SW480 (cell line): ENCODE measurements around the gene IDE.

Experiments
- DNase-seq: peaks from one replicate; pipeline ENCODE4 v3.0.0-alpha.2; 2016; ENCODE audit warnings: low spot score

IDE gene

DNA sequence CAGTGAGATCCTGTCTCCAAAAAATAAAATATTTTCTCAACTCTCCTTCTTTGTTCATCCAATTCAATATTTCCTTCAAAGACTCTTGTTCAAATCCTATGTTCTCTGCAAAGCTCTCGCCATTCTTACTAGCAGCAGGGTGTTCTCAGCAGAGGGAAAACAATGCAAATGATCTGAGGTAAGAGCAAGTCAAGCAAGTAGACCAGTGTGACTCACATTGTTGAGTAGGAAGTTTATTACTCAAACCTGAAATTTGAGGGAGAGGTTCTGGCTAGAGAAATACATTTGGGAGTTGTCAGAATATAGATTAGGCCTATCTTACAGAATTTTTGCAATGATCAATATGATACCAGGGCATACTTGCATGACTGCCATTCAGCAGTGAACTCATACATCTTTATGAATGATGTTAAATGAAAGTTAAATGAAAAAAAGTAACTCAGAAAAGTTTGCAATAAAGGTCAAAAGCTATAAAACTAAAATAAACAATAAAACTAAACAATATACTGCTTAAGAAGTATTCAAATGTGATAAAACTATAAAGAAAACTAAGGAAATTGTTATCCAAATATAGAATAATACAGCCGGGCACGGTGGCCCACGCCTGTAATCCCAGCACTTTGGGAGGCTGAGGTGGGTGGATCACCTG is 5.8 kb downstream of the IDE start:
- no peak for DNase-seq

DNA sequence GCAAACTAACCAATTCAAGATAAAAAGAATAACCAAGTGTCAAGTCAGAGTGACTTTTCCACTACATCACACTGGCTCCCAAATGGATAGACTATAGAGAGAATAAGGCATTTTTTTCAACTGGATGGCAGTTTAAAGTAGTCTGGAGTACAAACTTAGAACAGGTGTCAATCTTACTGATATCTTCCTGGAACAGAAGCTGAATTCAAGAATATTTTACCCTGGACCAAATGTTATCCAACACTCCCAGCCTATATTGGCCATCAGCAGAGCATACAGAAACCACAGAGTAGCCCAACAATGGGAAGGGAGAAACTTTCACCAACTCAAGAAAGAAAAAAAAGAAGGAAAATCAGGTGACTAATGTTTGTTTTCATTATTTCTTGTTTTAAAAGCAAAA is 11.5 kb downstream of the IDE start:
- no peak for DNase-seq

DNA sequence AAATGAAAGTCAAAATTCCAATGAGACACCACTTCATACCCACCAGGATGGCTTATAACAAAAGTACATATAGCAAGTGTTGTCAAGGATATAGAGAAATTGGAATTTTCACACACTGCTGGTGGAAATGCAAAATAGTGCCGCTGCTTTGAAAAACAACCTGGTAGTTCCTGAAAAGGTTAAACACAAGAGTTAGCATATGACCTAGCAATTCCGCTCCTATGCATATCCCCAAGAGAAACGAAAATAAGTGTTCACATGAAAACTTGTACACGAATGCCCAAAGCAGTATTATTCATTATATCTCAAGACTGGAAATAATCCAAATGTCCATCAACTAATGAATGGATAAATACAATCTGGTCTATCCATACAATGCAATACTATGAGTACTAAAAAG is 14.8 kb downstream of the IDE start:
- no peak for DNase-seq

DNA sequence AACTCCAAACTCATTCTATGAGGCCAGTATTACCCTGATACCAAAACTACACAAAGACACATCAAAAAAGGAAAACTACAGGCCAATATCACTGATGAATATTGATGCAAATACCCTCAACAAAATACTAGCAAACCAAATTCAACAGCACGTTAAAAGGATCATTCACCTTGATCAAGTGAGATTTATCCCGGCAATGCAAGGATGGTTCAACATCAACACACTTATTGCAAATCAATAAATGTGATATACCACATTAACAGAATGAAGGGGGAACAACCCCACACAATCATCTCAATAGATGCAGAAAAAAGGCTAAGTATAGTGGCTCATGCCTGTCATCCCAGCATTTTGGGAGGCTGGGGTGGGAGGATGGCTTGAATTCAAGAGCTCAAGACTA is 19.9 kb downstream of the IDE start:
- no peak for DNase-seq

DNA sequence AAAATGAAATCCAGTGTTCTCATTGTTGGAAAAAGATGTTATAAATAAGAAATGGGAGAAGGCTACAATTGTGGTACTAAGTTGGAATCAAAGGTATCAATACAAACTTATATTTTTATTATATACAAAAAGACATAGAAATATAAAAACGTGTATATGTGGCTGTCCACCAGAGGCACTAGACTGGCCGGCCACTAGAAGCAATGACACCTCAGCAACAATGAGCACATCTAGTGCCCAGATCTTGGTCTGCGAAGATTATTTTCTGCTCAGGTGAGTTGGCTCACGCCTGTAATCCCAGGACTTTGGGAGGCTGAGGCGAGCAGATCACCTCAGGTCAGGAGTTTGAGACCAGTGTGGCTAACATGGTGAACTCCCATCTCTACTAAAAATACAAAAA is 21.6 kb downstream of the IDE start:
- no peak for DNase-seq

DNA sequence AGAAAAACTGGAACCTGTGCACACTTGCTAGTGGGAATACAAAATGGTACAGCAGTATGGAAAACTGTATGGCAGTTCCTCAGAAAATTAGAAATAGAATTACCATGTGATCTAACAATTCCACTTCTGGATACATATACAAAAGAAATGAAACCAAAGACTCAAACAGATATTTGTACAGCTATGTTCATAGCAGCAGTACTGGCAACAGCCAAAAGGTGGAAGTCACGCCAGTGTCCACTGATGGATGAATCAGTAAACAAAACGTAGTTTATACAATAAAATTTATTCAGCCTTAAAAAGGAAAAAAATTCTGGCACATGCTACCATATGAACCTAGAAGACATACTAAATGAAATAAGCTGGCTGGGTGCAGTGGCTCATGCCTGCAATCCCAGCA is 23.0 kb downstream of the IDE start:
- no peak for DNase-seq

DNA sequence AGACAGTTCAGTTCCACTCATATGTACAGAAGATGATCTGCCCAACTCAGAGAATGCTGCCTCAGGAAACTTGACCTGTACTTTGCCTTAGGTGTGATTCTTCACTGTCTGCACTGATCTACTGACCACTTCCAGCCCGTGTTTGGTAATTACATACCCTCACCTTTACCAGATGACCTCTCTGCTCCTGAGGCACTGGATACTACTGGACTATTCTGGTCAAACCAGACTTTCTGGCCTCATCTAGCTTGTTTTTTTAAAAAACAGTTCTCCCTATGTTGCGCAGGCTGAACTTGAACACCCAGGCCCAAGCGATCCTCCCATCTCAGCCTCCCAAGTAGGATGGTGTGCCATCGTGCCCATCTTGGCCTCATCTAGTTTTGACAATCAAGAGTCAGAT is 26.2 kb downstream of the IDE start:
- DNase-seq: no peak

DNA sequence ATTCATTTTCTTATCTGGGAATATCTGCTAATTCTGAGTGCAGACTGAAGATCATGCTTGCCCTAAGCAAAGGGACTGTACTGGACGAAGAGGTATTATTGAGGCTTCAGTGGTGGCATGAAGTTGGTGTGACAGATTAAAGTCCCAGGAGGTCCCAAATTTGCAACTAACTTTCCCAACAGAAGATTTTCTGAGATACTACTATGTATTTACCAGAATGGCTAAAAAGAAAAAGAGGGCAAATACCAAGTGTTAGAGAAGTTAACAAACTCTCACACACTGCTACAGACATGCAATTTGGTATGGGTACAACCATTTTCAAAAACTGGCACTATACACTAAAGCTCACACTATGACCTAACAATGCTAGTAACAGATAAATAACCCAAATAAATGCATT is 28.3 kb downstream of the IDE start:
- DNase-seq: no peak

DNA sequence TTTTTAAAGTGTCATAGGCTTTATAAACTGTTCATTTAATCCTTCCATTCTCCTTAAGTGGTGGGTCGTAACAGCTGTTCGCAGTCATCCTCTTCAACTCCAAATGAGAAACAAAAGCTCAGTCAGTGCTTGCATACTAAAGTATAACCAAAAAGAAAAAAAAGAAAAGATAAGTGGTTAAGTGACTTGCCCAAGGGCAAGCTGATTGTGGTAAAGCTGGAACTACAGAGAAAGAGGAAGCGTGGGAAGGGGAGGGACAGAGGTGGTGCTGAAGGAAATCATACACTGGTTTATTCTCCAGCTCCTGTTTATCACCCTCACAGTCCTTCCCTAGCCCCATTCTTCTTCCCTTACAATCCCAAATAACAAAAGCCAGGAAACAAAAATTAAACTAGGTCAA is 29.6 kb downstream of the IDE start:
- no peak for DNase-seq

DNA sequence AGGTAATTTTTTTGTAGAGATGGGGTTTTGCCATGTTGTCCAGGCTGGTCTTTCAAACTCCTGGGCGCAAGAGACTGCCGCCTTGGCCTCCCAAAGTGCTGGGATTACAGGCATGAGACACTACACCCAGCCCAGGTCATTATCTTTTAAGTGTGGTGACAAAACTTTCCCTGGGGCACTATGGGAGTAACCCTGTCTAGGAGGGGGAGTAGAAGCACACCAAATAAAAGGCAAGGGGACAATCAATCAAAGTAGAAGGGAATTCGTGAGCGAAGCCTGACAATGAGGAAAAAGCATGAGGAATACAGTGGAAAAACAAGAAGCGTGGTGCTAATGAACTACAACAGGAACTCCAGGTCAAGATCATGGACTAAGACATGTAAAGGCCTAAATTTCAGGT is 31.4 kb downstream of the IDE start:
- DNase-seq: no peak

DNA sequence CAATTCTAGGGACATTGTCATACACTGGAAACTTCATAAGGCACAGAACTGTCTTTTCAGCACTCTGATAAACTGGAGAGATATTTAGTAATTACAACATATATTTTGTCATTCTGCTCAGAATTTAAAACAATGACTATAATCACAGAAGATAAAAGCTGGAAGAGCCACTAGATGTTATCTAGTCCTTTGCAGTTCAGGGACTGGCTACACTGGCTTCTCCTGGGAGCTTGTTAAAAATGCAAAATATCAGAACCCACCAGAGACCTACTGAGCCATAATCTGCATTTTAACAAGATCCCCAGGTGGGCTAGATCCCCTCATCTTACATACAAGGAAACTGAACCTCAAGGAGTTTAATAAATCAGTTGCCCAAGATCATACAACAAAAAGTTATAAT is 32.3 kb downstream of the IDE start:
- DNase-seq: no peak

DNA sequence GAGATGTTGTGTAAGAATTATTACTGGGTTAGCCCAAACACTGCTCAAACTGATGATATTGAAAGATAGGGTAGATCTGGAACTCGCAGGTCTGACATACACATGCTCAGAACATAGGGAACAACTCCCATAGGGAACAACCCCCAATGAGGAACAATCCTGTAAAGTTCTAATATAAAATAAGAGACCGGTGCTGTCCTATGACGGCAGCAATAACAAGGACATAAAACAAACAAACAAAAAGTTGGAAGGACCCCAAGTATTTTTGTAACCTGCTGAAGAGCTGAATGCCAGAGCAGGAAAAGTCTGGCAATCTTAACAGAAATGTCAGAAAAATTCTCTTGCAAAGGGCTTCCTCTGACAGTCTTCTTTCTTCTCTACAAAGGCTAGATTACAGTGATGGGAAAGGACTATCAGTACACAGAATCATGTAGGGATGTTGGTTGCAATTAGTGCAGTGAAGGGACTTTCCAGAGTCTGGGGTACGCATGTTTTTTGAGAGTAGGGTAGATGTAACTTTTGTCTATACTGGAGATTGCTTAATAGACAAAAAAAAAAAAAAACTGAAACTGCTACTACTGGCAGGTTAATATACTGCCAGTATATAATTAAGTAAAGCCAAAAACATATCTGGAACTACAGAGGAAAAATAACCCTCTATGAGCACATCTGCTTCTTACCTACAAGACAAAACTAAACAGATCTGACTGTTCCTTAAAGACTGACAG is 35.5 kb downstream of the IDE start:
- no peak for DNase-seq

DNA sequence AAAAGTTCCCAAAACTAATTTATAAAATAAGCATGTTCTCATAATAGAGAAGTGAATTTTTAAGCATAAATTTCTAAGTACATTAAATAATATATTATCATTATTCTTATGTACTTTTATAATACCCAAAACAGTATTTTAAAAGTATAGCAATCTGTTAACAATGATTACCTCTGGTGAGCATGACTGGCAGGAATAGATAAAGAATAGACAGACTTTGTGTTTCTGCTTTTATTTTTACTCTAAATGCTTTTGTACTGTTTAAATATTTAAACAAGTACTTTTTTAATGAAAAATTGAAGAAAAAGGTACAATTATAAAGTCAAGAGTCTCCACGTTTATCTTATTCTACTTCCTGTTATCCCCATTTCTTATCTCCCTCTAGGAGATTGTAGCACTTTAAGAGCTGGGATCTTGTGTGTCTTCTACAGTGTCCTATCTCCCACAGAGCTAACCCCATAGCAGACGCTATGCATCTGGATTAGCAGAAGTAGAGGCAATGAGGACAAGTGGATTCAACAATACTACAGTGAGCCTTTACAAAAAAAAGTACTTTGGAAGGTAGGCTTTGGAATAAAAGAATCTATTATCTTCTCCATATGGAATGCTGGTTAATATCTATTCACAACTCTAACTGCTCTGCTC is 42.9 kb downstream of the IDE start:
- no peak for DNase-seq

DNA sequence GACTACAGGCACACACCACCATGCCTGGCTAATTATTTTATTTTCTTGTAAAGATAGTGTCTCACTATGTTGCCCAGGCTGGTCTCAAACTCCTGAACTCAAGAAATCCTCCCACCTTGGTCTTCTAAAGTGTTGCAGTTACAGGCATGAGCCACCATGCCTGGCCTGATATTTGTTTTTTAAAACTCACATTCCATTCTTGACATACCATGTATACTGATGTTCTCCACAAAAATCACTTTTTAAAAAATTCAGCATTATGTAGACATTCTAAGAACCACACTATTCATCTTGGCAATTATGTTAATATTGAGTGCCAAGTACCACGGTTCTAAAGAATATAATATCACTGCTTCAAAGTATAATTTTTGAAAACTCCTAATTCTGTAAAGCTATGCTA is 43.5 kb downstream of the IDE start:
- no peak for DNase-seq

DNA sequence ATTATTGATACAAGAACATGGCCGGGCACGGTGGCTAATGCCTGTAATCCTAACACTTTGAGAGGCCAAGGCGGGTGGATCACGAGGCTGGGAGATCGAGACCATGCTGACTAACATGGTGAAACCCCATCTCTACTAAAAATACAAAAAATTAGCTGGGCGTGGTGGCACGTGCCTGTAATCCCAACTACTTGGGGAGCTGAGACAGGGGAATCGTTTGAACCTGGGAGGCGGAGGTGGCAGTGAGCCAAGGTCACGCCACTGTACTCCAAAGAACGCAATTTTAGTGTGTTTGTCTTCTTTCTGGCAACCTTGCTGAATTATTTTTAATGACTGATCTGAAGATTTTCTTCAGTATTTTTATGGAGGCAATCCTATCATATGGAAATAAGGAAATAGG is 46.2 kb downstream of the IDE start:
- DNase-seq: no peak

DNA sequence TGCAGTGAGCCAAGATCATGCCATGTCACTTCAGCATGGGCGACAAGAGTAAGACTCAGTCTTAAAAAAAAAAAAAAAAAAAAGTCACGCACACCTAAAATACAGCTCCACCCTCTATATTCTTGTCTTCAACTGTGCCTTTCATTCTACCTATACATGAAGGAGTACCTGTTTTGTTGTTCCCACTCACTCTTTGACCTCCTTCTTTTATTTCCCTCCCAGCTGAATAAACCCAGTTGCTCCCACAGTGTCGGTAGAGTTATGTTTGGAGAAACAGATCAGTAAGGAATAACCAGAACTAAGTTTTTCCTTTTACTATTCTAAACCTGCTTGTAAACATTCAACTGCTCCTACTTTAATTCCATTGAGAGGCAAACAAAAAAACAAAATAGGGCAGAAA is 50.3 kb downstream of the IDE start:
- no peak for DNase-seq

DNA sequence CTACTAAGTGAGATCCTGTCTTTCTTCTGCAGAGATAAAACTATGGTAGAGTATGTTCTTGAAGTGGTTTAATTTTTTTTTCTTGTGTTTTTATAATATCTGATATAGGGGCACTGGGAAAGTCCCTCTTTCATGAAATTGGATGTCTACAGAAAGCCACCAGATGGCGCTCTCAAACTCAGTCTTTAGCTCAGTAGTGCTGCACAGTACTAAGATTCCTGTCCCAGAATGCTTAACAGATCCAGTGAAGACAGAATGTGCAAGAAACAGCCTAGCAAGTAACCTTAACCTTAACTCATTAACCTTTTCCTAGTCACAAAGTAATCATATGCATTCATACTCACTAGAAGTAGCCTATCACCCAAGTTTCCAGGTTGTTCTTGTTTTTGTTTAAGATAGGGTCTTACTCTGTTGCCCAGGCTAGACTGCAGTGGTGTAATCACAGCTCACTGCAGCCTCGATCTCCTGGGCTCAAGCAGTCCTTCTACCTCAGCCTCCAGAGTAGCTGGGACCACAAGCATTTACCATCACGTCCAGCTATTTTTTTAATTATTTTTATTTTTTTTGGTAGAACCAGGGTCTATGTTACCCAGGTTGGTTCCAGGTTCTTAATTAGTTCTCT is 56.7 kb downstream of the IDE start:
- DNase-seq: peak; percentile 60

DNA sequence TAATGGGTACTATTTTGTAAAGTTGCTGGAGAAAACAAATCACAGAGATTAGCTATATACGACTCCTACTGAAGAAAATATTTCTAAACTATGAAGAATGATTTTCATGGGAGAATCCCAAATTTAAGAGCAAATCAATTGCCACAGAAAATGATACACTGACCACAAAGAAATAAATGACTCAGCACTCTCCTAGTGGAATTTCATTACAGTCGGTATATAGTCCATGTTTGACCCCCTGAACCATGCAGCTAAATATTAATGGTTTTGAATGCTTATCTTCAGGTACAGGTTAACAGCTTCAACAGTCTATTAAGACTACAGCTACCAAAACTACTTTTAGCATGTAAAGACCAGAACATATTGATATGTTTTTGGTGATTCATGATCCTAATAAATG is 65.0 kb downstream of the IDE start:
- no peak for DNase-seq

DNA sequence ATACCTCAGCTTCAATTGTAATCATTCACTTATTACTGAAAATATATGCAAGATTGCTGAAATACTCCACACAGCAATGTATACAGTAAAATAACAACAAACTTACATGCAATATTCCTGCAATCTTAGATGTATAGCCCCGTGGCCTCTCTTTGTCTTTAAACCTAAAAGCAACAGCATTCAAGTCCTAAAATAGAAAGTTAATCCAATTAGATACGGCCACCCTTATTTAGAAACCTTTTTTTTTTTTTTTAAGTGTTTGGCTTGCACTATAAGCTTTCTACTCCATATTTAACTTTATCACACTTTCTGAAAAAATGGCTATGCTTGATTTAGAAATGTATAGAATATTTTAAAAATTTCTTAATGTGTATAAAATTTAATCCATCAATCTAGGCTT is 67.6 kb downstream of the IDE start:
- DNase-seq: no peak

DNA sequence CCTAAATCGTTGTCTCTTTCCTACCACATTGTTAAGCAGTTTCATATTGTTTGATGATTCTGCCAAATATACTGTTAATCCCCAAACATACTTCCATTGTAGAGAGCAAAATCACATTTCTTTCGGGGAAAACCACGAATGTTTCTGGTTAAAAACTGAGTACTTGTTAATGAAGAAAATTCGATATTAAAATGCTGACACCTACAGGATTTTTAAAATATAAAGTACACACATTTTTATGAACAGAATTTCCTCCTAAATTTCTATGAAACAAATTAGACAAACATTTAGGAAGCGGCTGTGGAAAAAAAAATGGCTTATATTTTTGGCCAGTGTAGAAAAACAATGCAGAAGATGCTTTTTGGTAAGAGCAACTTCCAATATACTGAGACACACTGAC is 68.8 kb downstream of the IDE start:
- DNase-seq: no peak

DNA sequence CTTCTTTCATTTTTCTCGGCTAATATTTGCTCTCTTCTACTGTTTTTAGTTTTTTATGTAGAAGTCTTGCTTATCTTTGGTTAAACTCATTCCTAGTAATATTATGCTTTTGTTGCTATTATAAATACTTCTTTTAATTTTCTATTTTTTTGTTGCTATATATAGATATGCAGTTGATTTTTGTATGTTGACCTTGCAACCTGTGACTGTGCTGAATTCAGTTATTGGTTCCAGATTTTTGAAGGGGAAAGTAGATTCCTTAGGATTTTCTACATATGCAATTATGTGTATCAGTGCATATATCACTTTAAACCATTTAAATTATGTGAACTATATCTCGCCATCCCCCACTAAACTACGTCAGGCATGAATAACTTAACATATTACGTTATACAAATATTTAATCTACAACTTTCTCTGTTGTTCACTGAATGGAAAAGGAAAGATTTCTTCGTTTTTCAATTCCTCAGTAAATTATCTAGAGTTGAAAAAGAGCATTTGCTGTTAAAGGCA is 71.5 kb downstream of the IDE start:
- no peak for DNase-seq

DNA sequence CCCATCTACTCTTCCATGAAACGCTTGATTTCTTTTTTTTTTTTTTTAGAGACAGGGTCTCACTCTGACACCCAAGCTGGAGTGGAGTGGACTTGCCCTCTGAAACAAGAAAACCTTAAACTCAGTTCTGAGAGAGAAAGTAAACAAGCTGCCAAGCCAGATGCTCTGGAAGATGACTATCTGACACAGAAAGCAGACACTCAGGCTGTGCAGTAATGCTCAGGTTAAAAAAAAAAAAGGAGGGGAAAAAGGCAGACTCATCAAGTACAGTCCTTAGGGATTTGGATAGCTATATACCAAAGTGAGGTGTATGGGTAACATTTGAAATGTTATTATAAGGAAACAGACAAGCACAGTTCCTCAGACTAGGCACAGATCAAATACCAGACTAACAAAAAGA is 80.5 kb downstream of the IDE start:
- DNase-seq: no peak

DNA sequence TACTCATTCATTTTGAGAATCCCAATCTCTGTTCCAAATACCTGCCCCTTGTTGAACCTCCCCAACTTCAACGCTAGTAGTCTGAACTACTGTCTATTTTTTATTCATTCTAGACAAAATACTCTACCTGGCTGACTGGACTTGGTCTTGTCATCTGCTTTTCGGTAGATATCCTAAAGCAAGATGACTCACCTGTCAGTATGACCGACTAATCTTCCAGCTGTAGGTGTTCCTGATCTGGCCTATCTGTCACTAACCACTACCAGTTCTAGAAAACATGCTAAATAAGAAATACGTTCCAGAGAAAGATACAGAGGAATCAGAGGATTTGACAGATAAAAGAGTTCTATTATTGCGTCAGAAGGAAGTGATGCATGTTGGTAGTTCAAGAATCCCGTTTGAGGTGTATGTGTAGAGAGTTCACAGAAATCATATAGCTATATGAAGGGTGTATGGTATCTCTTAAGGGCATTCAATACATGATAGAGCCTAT is 81.1 kb downstream of the IDE start:
- DNase-seq: no peak
